HepG2 (cell line): Measurements from ENCODE around the gene TGM1.

Experiments
- FOXP1 ChIP-seq, 2 experiments: fragments of 450-650 bp in 1 of 2; IDR thresholded peaks; 2 replicates each; pipeline ENCODE4 v1.6.1; 2017 to 2018; ENCODE audit warnings: antibody characterized with exemption in 1 of 2
- NR2C2 ChIP-seq: sonication (generic); formaldehyde crosslinking; IDR thresholded peaks from 2 replicates; pipeline ENCODE4 v1.4.0; 2020; ENCODE audit warnings: missing genetic modification reagents, mild to moderate bottlenecking, moderate library complexity, borderline replicate concordance
- ZNF138 ChIP-seq: sonication (generic); formaldehyde crosslinking; IDR thresholded peaks from 2 replicates; pipeline ENCODE4 v1.5.0; 2020; ENCODE audit warnings: mild to moderate bottlenecking, low read depth, missing genetic modification reagents
- ZNF841 ChIP-seq: sonication (generic); formaldehyde crosslinking; IDR thresholded peaks from 2 replicates; pipeline ENCODE4 v1.8.1; 2023; ENCODE audit warnings: missing genetic modification reagents, borderline replicate concordance

DNA sequence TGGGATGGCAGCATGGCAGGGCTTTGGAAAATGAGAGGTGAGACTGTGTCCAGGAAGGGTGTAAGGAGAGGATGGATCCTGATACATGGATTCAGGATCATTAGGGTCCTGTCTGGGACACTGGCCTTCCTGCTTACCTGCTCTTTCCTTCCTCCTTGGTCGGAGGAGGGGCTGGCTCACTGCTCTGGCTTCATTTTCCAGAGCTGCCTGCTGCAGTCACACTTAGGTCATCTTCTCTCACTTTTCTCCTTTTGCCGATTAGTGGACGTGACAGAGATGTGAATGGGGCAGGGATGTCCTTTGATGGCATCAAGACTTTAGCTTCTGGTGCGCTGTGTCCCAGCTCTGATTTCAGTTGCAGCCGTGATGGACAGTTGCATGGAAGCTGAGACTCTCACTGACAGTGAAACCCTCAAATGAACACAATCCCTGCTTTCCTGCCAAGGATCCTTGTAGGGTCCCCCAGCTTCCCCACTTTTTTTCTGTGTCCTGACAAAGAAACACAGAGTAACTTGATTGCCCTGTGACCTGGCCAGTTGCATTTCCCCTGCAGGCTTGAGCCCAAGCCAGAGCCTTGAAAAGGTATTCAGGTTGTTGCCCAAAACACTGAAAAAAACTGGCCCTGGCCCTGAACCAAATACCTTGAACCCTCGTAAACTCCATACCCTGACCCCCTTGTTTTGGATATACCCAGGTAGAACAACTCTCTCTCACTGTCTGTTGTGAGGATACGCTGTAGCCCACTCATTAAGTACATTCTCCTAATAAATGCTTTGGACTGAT is 45.6 kb upstream of the TGM1 start:
- TF ChIP-seq ZNF841 (CRISPR knock-in tag) (no peak), NR2C2 (CRISPR knock-in tag) (no peak), FOXP1 (IDR thresholded peaks at IDR 0.05) (no peak), FOXP1 (CRISPR knock-in tag; IDR thresholded peaks at IDR 0.05) (no peak), ZNF138 (no peak)
